Naive B cell (primary cell): ENCODE measurements around the gene AGPS. TPM values are rescaled to one million over a fixed set of nuclear protein-coding genes. Genes with fewer than 3 reads are reported as not detected.
A peak's percentile ranks its signal among the peaks of the same experiment; 100 is the strongest.
"Not testable (repeated sequence)": the region's sequence is repeated elsewhere in the genome, so short reads cannot be mapped to it uniquely, and the experiment has no call there.

Experiments used
- ATAC-seq, 2 donors: fragments of 150-1000 bp; cut with Tn5 transposase; 2 replicates each; pipeline ENCODE4 v1.10.0; 2021; ENCODE audit warnings: low read depth in 2 of 2, mild to moderate bottlenecking in 2 of 2, moderate library complexity in 2 of 2
- DNase-seq: peaks from one replicate; pipeline ENCODE4 v3.0.0; 2022
- H3K27ac Mint-ChIP-seq, 6 donors: one replicate each; pipeline ENCODE4 v1.8.0; 2020 to 2022; ENCODE audit warnings: mild to moderate bottlenecking in 6 of 6, mixed read lengths in 6 of 6, moderate library complexity in 5 of 6, inconsistent platforms in 2 of 6
- H3K27me3 Mint-ChIP-seq, 3 donors: one replicate each; pipeline ENCODE4 v1.8.0; 2021 to 2022; ENCODE audit warnings: mixed read lengths in 3 of 3, mild to moderate bottlenecking in 1 of 3
- H3K36me3 Mint-ChIP-seq, 2 donors: one replicate each; pipeline ENCODE4 v1.8.0; 2020 to 2022; ENCODE audit warnings: mixed read lengths in 2 of 2, inconsistent platforms in 1 of 2, mild to moderate bottlenecking in 1 of 2
- H3K4me1 Mint-ChIP-seq, 3 donors: one replicate each; pipeline ENCODE4 v1.8.0; 2020 to 2022; ENCODE audit warnings: mixed read lengths in 3 of 3, inconsistent platforms in 1 of 3, mild to moderate bottlenecking in 1 of 3, moderate library complexity in 1 of 3
- H3K4me3 Mint-ChIP-seq, 8 donors: one replicate each; pipeline ENCODE4 v1.8.0; 2020 to 2022; ENCODE audit warnings: mild to moderate bottlenecking in 8 of 8, mixed read lengths in 8 of 8, moderate library complexity in 8 of 8, inconsistent platforms in 2 of 8
- H3K9me3 Mint-ChIP-seq, 7 donors: one replicate each; pipeline ENCODE4 v1.8.0; 2020 to 2022; ENCODE audit warnings: mixed read lengths in 7 of 7, mild to moderate bottlenecking in 5 of 7, inconsistent platforms in 2 of 7, moderate library complexity in 1 of 7
- polyA plus RNA-seq, 6 donors: library from polyadenylated mRNA; unstranded; fragments of 300-500 nt; fragmentation: Illumina TruSeq; gene quantifications; one replicate each; pipeline ENCODE4 v1.2.3, GENCODE V29; 2021; ENCODE audit warnings: low read depth in 6 of 6

The AGPS gene
- polyA plus RNA-seq, 6 donors from 2014 or later = 8.1 to 12.6 (median 10.6) TPM

DNA sequence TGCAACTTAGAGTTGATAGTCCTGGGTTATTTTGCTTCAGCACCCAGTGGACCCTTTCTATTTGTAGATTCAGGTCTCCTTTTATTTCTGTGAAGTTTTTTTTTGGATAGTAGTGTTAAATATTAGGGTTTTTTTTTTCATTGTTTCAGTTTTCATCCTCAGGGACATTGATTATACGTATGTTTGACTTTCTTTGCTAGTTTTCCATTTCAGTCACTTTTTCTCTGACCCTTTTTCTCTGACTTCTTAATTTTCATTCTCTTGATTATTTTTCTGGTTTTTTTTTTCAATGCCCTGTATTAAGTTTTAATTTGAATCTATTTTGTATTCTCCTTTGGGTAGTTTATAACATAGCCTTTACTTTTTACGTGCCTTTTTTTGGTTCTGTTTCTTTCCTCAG lies 79.4 kb downstream of the AGPS start:
- DNase-seq (no peak), ATAC-seq (no peak)
- Mint-ChIP-seq H3K36me3 (peaks cover 31 to 41% of the 10 kb centered on the region in 2 donors), H3K4me1 (no peaks in the 10 kb centered on the region), H3K27me3 (no peaks in the 10 kb centered on the region), H3K27ac (no peak overlapping the region), H3K4me3 (peak overlapping the region in 1 of 8 donors; percentile 11), H3K9me3 (peaks cover 14 to 30% (median 19%) of the 10 kb centered on the region in 7 donors)

DNA sequence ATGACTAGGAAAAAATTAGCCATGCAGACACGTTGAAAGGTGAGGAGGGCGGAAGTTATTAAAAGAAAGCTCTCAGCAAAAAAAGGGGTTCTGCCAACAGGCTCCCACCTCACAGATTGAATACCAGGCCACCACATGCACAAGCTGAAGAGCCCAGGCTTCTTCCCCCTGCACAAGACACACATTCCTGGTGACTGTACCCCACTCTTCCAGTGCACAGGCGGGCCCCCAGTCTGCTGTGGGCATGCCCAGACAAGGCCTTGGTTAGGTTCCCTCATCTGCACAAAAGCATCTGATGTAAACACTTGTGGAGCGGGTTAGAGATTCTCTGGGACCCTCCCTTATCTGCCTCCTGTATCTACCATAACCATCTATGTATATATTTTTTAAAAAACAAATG lies 81.7 kb downstream of the AGPS start:
- no peak overlapping the region for H3K4me3 Mint-ChIP-seq
- H3K27ac Mint-ChIP-seq = peak overlapping the region in 2 of 6 donors; percentile 11 to 68
- H3K4me1 Mint-ChIP-seq = no peaks in the 10 kb centered on the region
- ATAC-seq (no peak), DNase-seq (no peak)
- peaks cover 14 to 36% (median 20%) of the 10 kb centered on the region in 7 donors for H3K9me3 Mint-ChIP-seq
- no peaks in the 10 kb centered on the region for H3K27me3 Mint-ChIP-seq
- H3K36me3 Mint-ChIP-seq = peaks cover 44 to 61% of the 10 kb centered on the region in 2 donors

DNA sequence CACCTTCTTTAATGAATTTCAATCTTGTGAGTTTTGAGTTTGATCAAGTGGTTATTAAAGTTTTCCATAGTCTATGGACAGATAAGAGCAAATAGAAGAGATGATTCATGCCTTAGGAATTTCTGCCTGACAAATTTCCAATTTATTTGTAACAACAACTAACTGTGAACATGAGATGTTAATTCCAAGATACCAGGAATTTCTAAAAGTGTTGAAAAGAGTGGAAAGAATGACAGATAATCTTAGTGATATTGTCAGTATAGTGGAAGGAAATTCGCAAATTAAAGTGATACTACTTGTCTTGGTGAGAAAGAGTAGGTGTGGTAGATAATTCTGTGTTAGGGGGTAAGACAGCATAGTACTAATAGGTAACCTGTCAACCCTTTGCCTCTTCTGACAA lies 82.4 kb downstream of the AGPS start:
- Mint-ChIP-seq H3K36me3 (peaks cover 40 to 61% of the 10 kb centered on the region in 2 donors), H3K9me3 (peaks cover 12 to 31% (median 22%) of the 10 kb centered on the region in 7 donors), H3K4me1 (no peaks in the 10 kb centered on the region), H3K4me3 (no peak overlapping the region), H3K27ac (no peak overlapping the region), H3K27me3 (no peaks in the 10 kb centered on the region)
- ATAC-seq (no peak), DNase-seq (no peak)

- DNase-seq (no peak), ATAC-seq (no peak)
- Mint-ChIP-seq H3K9me3 (peaks cover 7 to 21% (median 14%) of the 10 kb centered on the region in 7 donors), H3K27me3 (no peaks in the 10 kb centered on the region), H3K4me1 (no peaks in the 10 kb centered on the region), H3K36me3 (peaks cover 28 to 49% of the 10 kb centered on the region in 2 donors), H3K27ac (peak overlapping the region in 1 of 6 donors; percentile 49), H3K4me3 (no peak overlapping the region)
Measured at GRCh38 chr2:177476897-177477296, 84.3 kb downstream of the AGPS start.

DNA sequence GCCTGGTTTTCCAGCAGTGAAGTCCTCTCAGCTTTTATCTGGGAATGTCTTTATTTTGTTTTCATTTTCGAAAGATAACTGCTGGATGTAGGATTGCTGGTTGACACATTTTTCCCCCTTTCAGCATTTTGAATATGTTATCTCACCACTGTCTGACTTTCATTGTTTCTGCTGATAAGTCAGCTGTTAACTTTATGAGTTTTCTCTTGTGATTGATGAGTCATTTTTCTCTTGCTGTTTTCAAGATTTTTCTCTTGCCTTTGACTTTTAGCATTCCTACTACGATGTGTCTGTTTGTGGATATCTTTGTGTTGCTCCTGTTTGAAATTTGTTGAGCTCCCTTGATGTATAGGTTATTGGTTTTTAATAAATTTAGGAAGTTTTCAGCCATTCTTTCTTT lies 85.5 kb downstream of the AGPS start:
- no peaks in the 10 kb centered on the region for H3K4me1 Mint-ChIP-seq
- DNase-seq = no peak
- no peak for ATAC-seq
- no peaks in the 10 kb centered on the region for H3K27me3 Mint-ChIP-seq
- H3K36me3 Mint-ChIP-seq = peaks cover 16 to 37% of the 10 kb centered on the region in 2 donors
- H3K9me3 Mint-ChIP-seq = peaks cover 0 to 11% (median 5%) of the 10 kb centered on the region in 7 donors
- H3K4me3 Mint-ChIP-seq = no peak overlapping the region
- peak overlapping the region in 1 of 6 donors; percentile 27 for H3K27ac Mint-ChIP-seq

DNA sequence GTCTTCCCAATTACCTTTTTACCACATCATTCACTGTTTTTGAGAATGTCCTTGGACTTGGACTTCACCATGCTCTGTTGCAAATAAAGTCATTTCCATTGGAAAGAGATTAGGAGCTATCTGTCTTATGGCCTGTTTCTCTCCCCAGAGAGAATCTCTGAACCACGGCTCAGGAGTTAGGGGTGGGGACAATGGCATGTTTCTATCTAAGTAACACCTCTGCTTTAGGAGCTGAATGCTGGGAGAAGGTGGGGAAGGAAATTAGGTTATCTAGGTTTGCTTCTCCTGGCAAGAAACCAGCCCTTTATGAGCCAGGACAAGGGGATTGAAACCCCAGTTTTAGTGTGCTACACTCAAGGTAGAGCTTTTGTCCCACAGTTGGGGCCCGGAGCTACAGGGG lies 86.3 kb downstream of the AGPS start:
- H3K9me3 Mint-ChIP-seq = peaks cover 0 to 11% (median 5%) of the 10 kb centered on the region in 7 donors
- no peaks in the 10 kb centered on the region for H3K4me1 Mint-ChIP-seq
- DNase-seq (no peak), ATAC-seq (no peak)
- H3K4me3 Mint-ChIP-seq = no peak overlapping the region
- H3K36me3 Mint-ChIP-seq = peaks cover 20 to 35% of the 10 kb centered on the region in 2 donors
- no peak overlapping the region for H3K27ac Mint-ChIP-seq
- H3K27me3 Mint-ChIP-seq = no peaks in the 10 kb centered on the region

DNA sequence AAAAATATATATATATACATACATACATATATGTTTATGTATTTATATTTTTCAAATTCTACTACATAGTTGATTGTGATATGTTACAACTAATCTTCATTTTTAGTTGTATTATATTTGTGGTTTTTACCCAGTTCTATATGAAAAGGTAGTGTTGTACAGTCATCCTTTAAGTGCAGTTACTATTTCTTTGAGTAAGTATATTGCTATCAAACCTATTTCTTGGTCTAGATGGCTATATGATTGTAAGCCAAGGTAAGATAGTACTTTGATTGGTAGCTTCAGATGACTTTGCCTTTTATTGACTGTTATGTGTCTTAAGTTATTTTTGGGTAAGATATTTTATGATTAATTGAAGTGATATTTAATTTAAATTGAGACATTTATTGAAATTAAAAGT lies 89.6 kb downstream of the AGPS start:
- DNase-seq = no peak
- Mint-ChIP-seq H3K9me3 (peaks cover 0 to 11% (median 4%) of the 10 kb centered on the region in 7 donors), H3K4me3 (no peak overlapping the region), H3K27me3 (no peaks in the 10 kb centered on the region), H3K27ac (no peak overlapping the region), H3K4me1 (no peaks in the 10 kb centered on the region), H3K36me3 (peaks cover 29 to 30% of the 10 kb centered on the region in 2 donors)
- no peak for ATAC-seq

GRCh38 chr2:177483531-177483930 lies 91.0 kb downstream of the AGPS start:
- Mint-ChIP-seq H3K4me3 (no peak overlapping the region), H3K4me1 (no peaks in the 10 kb centered on the region), H3K27me3 (no peaks in the 10 kb centered on the region), H3K9me3 (peaks cover 0 to 6% (median 2%) of the 10 kb centered on the region in 7 donors), H3K36me3 (peaks cover 17 to 18% of the 10 kb centered on the region in 2 donors), H3K27ac (no peak overlapping the region)
- ATAC-seq (no peak), DNase-seq (no peak)

- H3K27ac Mint-ChIP-seq = no peak overlapping the region
- H3K4me1 Mint-ChIP-seq = no peaks in the 10 kb centered on the region
- ATAC-seq = no peak
- H3K27me3 Mint-ChIP-seq = no peaks in the 10 kb centered on the region
- DNase-seq = no peak
- peaks cover 0 to 6% (median 2%) of the 10 kb centered on the region in 7 donors for H3K9me3 Mint-ChIP-seq
- peaks cover 13 to 18% of the 10 kb centered on the region in 2 donors for H3K36me3 Mint-ChIP-seq
- H3K4me3 Mint-ChIP-seq = peak overlapping the region in 1 of 8 donors; percentile 56
Measured at GRCh38 chr2:177484180-177484795, 91.7 kb downstream of the AGPS start.

DNA sequence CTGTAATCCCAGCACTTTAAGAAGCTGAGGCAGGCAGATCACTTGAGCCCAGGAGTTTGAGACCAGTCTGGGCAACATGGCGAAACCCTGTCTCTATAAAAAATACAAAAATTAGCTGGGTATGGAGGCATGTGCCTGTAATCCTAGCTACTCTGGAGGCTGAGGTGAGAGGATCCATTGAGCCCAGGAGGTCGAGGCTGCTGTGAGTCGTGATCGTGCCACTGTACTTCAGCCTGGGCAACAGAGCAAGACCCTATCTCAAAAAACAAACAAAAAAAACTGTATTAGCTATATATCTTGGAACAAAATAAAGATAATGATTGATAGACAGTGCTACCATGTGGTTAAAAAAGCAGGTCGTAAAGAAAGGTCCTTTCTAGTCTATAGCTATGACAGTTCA lies 93.1 kb downstream of the AGPS start:
- H3K27me3 Mint-ChIP-seq, H3K4me1 Mint-ChIP-seq, ATAC-seq, H3K4me3 Mint-ChIP-seq, H3K27ac Mint-ChIP-seq, DNase-seq, H3K9me3 Mint-ChIP-seq: not testable (repeated sequence)
- peaks cover 8 to 18% of the 10 kb centered on the region in 2 donors for H3K36me3 Mint-ChIP-seq

- Mint-ChIP-seq H3K9me3 (no peaks in the 10 kb centered on the region), H3K27ac (peak overlapping the region in 1 of 6 donors; percentile 63), H3K36me3 (peaks cover 17 to 22% of the 10 kb centered on the region in 2 donors), H3K27me3 (no peaks in the 10 kb centered on the region), H3K4me3 (no peak overlapping the region), H3K4me1 (no peaks in the 10 kb centered on the region)
- DNase-seq (no peak), ATAC-seq (no peak)
Measured at GRCh38 chr2:177489719-177490301, 97.2 kb downstream of the AGPS start.

GRCh38 chr2:177495945-177496344 lies 103.4 kb downstream of the AGPS start:
- H3K27me3 Mint-ChIP-seq = no peaks in the 10 kb centered on the region
- no peaks in the 10 kb centered on the region for H3K9me3 Mint-ChIP-seq
- ATAC-seq (no peak), DNase-seq (no peak)
- no peaks in the 10 kb centered on the region for H3K4me1 Mint-ChIP-seq
- H3K4me3 Mint-ChIP-seq = no peak overlapping the region
- H3K27ac Mint-ChIP-seq = no peak overlapping the region
- H3K36me3 Mint-ChIP-seq = peaks cover 10 to 26% of the 10 kb centered on the region in 2 donors

DNA sequence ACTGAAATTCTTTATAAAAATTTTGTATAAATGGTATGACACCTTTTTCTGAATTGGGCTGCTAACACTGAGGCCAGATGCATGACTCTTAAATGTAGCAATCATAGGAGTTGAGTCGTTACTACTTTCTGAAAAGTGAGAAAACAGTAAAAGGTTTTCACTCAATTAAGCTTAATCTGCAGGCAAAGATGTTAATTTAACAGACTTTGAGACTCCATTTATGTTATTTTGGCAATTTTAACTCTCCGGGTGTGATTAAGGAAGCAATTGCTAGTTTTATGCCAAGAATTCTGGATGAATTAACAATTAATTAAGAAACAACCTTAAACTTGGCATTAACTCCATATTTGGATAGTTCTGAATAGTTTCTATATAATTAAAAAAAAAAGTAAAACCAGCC lies 104.3 kb downstream of the AGPS start:
- Mint-ChIP-seq H3K27me3 (no peaks in the 10 kb centered on the region), H3K27ac (peak overlapping the region in 1 of 6 donors; percentile 45), H3K4me1 (no peaks in the 10 kb centered on the region), H3K4me3 (no peak overlapping the region), H3K9me3 (no peaks in the 10 kb centered on the region), H3K36me3 (peaks cover 10 to 26% of the 10 kb centered on the region in 2 donors)
- DNase-seq (no peak), ATAC-seq (no peak)

DNA sequence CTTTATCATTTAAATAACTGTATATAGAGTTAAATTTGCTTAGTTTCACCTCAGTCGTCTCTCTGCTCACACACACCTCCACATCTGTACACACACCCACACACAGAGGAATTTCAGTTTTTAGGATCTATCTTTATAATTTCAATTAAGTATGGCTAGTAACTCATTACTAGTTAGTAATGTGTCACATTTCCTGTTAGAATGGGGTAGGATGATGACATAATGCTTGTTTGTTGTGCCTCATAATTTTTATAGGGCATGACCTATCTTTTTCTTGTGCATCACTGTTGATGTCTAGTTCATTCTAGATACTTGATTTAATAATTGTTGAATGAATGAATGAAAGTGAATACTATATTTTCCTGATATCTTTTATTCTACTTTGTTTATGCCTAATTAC lies 108.6 kb downstream of the AGPS start:
- Mint-ChIP-seq H3K4me3 (no peak overlapping the region), H3K27ac (no peak overlapping the region)
- no peak for DNase-seq

More for the DNA sequence above, 108.6 kb downstream of the AGPS start:
- H3K4me1 Mint-ChIP-seq = no peaks in the 10 kb centered on the region
- no peaks in the 10 kb centered on the region for H3K27me3 Mint-ChIP-seq
- ATAC-seq = no peak
- peaks cover 8 to 26% of the 10 kb centered on the region in 2 donors for H3K36me3 Mint-ChIP-seq
- no peaks in the 10 kb centered on the region for H3K9me3 Mint-ChIP-seq
